ENCODE results near the gene TNFRSF8.

The TNFRSF8 gene

DNA sequence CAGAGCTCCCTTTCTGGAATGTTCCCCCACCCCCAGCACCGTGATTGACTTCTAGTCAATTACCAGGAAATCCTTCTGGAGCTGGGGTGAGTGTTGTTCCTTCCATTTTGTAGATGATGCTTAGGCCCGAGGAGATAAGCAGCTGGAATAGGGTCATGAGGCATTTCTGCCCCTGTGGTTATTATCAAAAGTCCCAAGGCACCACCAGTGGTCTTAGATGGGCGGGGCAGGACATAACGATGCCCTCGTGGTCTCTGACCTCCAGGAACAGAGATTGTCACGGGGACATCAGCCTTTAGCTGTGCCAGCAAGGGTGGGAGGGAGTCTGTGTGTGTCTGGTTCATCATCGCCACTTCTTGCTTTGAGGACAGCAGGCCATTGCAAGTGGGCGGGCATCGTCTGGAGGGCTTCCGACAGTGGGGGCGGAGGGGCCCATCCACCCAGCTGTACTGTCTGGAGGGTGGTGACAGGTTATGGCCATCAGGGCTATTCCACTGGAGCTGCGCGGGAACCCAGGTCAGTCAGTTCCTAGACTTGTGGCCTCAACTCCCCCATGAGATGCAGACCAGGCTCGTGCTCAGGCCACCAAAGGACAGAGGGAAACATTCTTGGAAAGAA, 22.6 kb downstream of the TNFRSF8 start:
- no peaks in the 10 kb centered on the region for H3K9me3 ChIP-seq (ENCODE audit: control insufficient read depth in 2 of 2, low read length in 2 of 2)

DNA sequence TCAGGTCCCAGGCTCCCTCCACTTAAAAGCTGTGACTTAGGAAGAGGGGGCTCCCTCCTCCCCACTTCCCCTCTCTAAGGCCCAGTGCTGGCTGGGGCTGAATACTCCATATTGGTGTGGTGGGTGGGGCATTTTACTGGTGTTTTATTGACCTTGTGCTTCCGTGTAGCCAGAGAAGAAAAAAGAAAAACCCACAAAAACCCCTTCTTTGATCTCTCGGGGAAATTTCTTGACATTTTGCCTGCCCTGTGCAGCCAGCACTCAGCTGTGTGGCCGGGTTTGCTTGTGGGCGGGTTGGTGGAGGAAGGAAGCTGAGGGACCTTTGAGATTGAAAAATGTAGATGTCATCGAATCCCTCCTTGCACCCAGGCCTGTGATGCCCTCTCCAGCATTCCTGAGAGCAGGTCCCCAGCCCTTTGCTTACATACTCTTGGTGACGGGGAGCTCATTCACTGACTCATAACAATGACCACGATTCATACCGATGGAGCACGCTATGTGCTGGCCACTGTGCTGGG, 24.8 kb downstream of the TNFRSF8 start:
- H3K27me3 ChIP-seq (ENCODE audit: control insufficient read depth in 2 of 2, insufficient read depth in 2 of 2, low read length in 2 of 2): no peaks in the 10 kb centered on the region
- H3K9me3 ChIP-seq (ENCODE audit: control insufficient read depth in 2 of 2, low read length in 2 of 2): no peaks in the 10 kb centered on the region
- peaks cover 0 to 2% of the 10 kb centered on the region in 2 donors for H3K4me1 ChIP-seq (ENCODE audit: control insufficient read depth in 2 of 2, insufficient read depth in 2 of 2, low read length in 2 of 2)
- no peak overlapping the region for H3K4me3 ChIP-seq (ENCODE audit: low read length in 2 of 2)
- H3K9ac ChIP-seq (ENCODE audit: low read depth in 1 of 2, low read length in 2 of 2): no peak overlapping the region
- H3K36me3 ChIP-seq (ENCODE audit: control insufficient read depth in 2 of 2, insufficient read depth in 2 of 2, low read length in 2 of 2): no peaks in the 10 kb centered on the region
- H3K27ac ChIP-seq (ENCODE audit: low read depth in 2 of 2, low read length in 2 of 2): no peak overlapping the region

More for the DNA sequence above, 22.6 kb downstream of the TNFRSF8 start:
- no peaks in the 10 kb centered on the region for H3K27me3 ChIP-seq (ENCODE audit: control insufficient read depth in 2 of 2, insufficient read depth in 2 of 2, low read length in 2 of 2)
- peaks cover 0 to 2% of the 10 kb centered on the region in 2 donors for H3K4me1 ChIP-seq (ENCODE audit: control insufficient read depth in 2 of 2, insufficient read depth in 2 of 2, low read length in 2 of 2)
- H3K4me3 ChIP-seq (ENCODE audit: low read length in 2 of 2): no peak overlapping the region
- H3K9ac ChIP-seq (ENCODE audit: low read depth in 1 of 2, low read length in 2 of 2): no peak overlapping the region
- H3K36me3 ChIP-seq (ENCODE audit: control insufficient read depth in 2 of 2, insufficient read depth in 2 of 2, low read length in 2 of 2): no peaks in the 10 kb centered on the region
- H3K27ac ChIP-seq (ENCODE audit: low read depth in 2 of 2, low read length in 2 of 2): no peak overlapping the region

DNA sequence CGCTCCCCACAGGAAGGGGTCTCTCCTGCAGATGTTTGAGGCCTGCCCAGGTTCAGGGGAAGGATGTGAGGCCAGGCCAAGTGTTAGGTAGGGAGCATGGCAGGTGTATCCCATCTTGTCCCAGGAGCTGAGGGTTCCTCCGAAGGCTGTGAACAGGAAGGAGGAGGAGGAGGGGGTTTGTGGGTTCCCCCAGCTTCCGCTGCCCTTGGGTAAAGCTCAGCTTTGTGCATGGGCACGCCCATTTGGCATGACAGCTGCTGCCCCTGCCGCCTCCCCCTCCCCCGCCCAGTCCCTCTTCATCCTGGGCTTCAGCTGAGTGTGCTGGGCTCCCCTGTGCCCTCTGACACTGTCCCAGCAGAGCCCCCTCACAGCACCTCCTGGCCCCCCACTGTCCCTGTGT, 25.5 kb downstream of the TNFRSF8 start:
- Histone ChIP-seq H3K27me3 (ENCODE audit: control insufficient read depth in 2 of 2, insufficient read depth in 2 of 2, low read length in 2 of 2) (no peaks in the 10 kb centered on the region), H3K4me3 (ENCODE audit: low read length in 2 of 2) (no peak overlapping the region), H3K9me3 (ENCODE audit: control insufficient read depth in 2 of 2, low read length in 2 of 2) (no peaks in the 10 kb centered on the region), H3K4me1 (ENCODE audit: control insufficient read depth in 2 of 2, insufficient read depth in 2 of 2, low read length in 2 of 2) (peaks cover 0 to 2% of the 10 kb centered on the region in 2 donors), H3K27ac (ENCODE audit: low read depth in 2 of 2, low read length in 2 of 2) (no peak overlapping the region), H3K9ac (ENCODE audit: low read depth in 1 of 2, low read length in 2 of 2) (no peak overlapping the region), H3K36me3 (ENCODE audit: control insufficient read depth in 2 of 2, insufficient read depth in 2 of 2, low read length in 2 of 2) (no peaks in the 10 kb centered on the region)

DNA sequence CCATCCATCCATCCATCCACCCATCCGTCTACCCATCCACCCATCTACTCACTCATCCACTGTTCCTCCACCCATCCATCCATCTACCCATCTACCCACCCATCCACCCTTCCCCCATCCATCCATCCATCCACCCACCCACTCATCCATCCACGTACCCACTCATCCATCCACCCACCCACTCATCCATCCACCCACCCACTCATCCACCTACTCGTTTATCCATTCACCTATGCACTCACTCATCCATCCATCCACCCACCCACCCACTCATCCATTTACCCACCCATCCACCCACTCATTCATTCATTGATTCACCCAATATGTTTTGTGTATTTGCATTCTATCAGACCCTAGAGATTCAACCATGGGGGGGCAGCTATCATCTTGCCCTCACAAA, 27.2 kb downstream of the TNFRSF8 start:
- no peak overlapping the region for H3K27ac ChIP-seq (ENCODE audit: low read depth in 2 of 2, low read length in 2 of 2)
- H3K9me3 ChIP-seq (ENCODE audit: control insufficient read depth in 2 of 2, low read length in 2 of 2): no peaks in the 10 kb centered on the region
- no peak overlapping the region for H3K4me3 ChIP-seq (ENCODE audit: low read length in 2 of 2)
- H3K4me1 ChIP-seq (ENCODE audit: control insufficient read depth in 2 of 2, insufficient read depth in 2 of 2, low read length in 2 of 2): peaks cover 0 to 2% of the 10 kb centered on the region in 2 donors
- H3K36me3 ChIP-seq (ENCODE audit: control insufficient read depth in 2 of 2, insufficient read depth in 2 of 2, low read length in 2 of 2): no peaks in the 10 kb centered on the region
- no peaks in the 10 kb centered on the region for H3K27me3 ChIP-seq (ENCODE audit: control insufficient read depth in 2 of 2, insufficient read depth in 2 of 2, low read length in 2 of 2)
- no peak overlapping the region for H3K9ac ChIP-seq (ENCODE audit: low read depth in 1 of 2, low read length in 2 of 2)

DNA sequence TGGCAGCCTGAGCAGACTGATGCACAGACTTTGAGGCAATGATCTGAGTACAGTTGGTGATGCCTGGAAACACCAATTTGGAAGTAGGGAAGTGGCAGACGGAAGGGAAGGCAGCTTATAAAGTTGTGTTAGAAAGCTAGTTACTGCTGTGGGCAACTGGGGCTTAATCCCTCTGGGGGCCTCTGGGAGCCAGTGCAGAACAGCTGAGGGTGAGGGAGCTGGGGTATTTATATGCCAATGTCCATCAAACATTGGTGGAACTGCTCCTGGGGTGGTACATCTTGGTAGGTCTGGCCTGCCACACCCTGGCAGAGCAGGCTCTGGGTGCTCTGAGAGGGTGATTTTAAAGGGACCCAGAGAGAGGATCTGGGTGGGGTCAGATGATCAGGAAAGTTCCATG, 28.1 kb downstream of the TNFRSF8 start:
- no peaks in the 10 kb centered on the region for H3K27me3 ChIP-seq (ENCODE audit: control insufficient read depth in 2 of 2, insufficient read depth in 2 of 2, low read length in 2 of 2)
- peaks cover 0 to 2% of the 10 kb centered on the region in 2 donors for H3K4me1 ChIP-seq (ENCODE audit: control insufficient read depth in 2 of 2, insufficient read depth in 2 of 2, low read length in 2 of 2)
- H3K9ac ChIP-seq (ENCODE audit: low read depth in 1 of 2, low read length in 2 of 2): no peak overlapping the region
- no peak overlapping the region for H3K27ac ChIP-seq (ENCODE audit: low read depth in 2 of 2, low read length in 2 of 2)
- H3K36me3 ChIP-seq (ENCODE audit: control insufficient read depth in 2 of 2, insufficient read depth in 2 of 2, low read length in 2 of 2): no peaks in the 10 kb centered on the region
- peaks cover 0 to 3% of the 10 kb centered on the region in 2 donors for H3K9me3 ChIP-seq (ENCODE audit: control insufficient read depth in 2 of 2, low read length in 2 of 2)
- no peak overlapping the region for H3K4me3 ChIP-seq (ENCODE audit: low read length in 2 of 2)

DNA sequence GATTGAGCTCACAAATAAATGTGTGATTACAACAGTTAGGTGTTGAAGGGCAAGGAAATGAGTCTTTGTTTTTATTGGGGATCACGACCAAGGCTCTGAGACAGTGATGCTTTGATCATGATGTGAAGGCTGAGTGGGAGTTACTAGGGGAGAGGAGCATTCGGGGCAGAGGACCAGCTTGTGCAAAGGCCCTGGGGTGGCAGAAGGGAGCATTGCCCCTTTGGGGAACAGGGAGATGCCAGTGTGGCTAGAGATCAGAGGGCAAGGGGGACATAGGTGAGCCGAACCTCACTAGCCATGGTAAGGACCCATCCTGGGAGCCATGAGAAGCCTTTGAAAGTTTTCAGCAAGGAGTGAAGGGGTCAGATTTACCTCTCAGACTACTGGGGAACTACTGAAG, 31.1 kb downstream of the TNFRSF8 start:
- Histone ChIP-seq H3K9ac (ENCODE audit: low read depth in 1 of 2, low read length in 2 of 2) (no peak overlapping the region), H3K4me3 (ENCODE audit: low read length in 2 of 2) (no peak overlapping the region), H3K36me3 (ENCODE audit: control insufficient read depth in 2 of 2, insufficient read depth in 2 of 2, low read length in 2 of 2) (no peaks in the 10 kb centered on the region), H3K27ac (ENCODE audit: low read depth in 2 of 2, low read length in 2 of 2) (no peak overlapping the region), H3K4me1 (ENCODE audit: control insufficient read depth in 2 of 2, insufficient read depth in 2 of 2, low read length in 2 of 2) (no peaks in the 10 kb centered on the region), H3K27me3 (ENCODE audit: control insufficient read depth in 2 of 2, insufficient read depth in 2 of 2, low read length in 2 of 2) (no peaks in the 10 kb centered on the region), H3K9me3 (ENCODE audit: control insufficient read depth in 2 of 2, low read length in 2 of 2) (peaks cover 0 to 3% of the 10 kb centered on the region in 2 donors)

DNA sequence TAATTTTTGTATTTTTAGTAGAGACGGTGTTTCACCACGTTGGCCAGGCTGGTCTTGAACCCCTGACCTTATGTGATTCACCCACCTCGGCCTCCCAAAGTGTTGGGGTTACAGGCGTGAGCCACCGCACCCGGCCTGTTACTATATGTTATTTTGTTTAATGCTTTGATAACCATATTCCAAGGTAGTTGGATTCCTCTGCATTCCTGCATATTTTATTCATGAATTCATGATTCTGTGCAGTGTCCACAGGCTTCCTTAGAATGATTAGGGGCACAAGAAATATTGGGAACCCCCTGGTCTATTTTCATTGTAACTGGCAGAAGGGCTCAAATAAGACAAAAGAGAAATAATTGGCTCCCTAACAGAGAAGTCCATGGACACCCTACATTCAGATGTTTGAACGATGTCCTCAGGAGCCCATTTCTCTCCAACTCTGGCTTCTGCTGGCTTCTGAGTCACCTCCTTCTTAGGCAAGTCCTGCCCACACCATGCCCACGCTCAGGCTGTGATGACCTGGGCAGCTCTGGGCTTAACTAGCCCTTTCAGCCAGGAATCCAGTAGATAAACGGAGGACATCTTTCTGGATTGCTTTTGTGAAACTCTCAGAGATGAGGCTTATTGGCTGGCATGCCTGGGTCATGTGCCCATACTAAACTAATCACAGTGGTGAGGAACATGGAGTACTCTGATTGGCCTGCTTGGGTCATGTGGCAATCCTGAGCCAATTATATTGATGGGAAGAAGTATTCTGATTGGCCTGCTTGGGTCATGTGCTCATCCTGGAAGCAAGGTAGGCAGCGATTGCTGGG, 32.6 kb downstream of the TNFRSF8 start:
- Histone ChIP-seq H3K36me3 (ENCODE audit: control insufficient read depth in 2 of 2, insufficient read depth in 2 of 2, low read length in 2 of 2) (no peaks in the 10 kb centered on the region), H3K27me3 (ENCODE audit: control insufficient read depth in 2 of 2, insufficient read depth in 2 of 2, low read length in 2 of 2) (no peaks in the 10 kb centered on the region), H3K9ac (ENCODE audit: low read depth in 1 of 2, low read length in 2 of 2) (no peak overlapping the region), H3K27ac (ENCODE audit: low read depth in 2 of 2, low read length in 2 of 2) (no peak overlapping the region), H3K9me3 (ENCODE audit: control insufficient read depth in 2 of 2, low read length in 2 of 2) (peaks cover 0 to 3% of the 10 kb centered on the region in 2 donors), H3K4me1 (ENCODE audit: control insufficient read depth in 2 of 2, insufficient read depth in 2 of 2, low read length in 2 of 2) (no peaks in the 10 kb centered on the region), H3K4me3 (ENCODE audit: low read length in 2 of 2) (no peak overlapping the region)

DNA sequence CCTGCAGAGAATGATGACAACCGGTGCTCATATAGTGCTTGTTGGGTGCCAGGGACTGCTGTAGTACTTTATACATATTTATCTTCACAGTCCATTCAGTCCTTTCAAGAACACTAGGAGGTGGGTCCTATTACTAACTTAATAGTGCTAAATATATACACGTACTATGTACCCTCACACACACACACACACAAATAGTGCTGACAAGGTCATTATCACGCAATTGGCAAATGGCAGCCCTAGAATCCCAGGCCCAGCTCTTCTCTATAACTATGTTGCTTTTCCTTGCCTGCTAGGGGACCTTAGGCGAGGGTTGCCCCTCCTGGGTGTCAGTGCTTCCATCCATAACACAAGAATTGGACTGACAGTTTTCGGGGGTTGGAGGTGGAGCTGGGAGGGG, 33.5 kb downstream of the TNFRSF8 start:
- Histone ChIP-seq H3K27me3 (ENCODE audit: control insufficient read depth in 2 of 2, insufficient read depth in 2 of 2, low read length in 2 of 2) (no peaks in the 10 kb centered on the region), H3K9me3 (ENCODE audit: control insufficient read depth in 2 of 2, low read length in 2 of 2) (peaks cover 0 to 3% of the 10 kb centered on the region in 2 donors), H3K27ac (ENCODE audit: low read depth in 2 of 2, low read length in 2 of 2) (no peak overlapping the region), H3K36me3 (ENCODE audit: control insufficient read depth in 2 of 2, insufficient read depth in 2 of 2, low read length in 2 of 2) (no peaks in the 10 kb centered on the region), H3K4me1 (ENCODE audit: control insufficient read depth in 2 of 2, insufficient read depth in 2 of 2, low read length in 2 of 2) (no peaks in the 10 kb centered on the region), H3K9ac (ENCODE audit: low read depth in 1 of 2, low read length in 2 of 2) (no peak overlapping the region), H3K4me3 (ENCODE audit: low read length in 2 of 2) (no peak overlapping the region)

DNA sequence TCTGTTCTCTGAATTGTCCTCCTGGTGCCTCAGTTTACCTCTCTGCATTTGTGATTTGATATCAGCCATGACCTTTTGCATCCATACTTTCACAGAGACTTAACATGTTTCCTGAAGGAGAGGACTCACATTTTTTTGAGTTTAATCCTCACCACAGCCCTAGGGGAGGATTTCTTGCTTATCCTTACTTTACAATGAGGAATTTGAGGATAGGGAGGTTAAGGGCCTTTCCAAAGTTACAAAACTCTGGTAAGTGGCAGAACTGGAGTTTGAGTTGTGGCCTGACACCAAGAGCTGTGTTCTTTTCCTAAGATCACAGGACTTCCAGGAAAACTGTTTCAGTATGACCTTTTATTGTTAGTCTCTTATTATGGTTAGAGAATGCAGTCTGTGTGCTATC, 34.2 kb downstream of the TNFRSF8 start:
- no peak overlapping the region for H3K9ac ChIP-seq (ENCODE audit: low read depth in 1 of 2, low read length in 2 of 2)
- H3K27me3 ChIP-seq (ENCODE audit: control insufficient read depth in 2 of 2, insufficient read depth in 2 of 2, low read length in 2 of 2): no peaks in the 10 kb centered on the region
- no peak overlapping the region for H3K27ac ChIP-seq (ENCODE audit: low read depth in 2 of 2, low read length in 2 of 2)
- H3K4me1 ChIP-seq (ENCODE audit: control insufficient read depth in 2 of 2, insufficient read depth in 2 of 2, low read length in 2 of 2): no peaks in the 10 kb centered on the region
- no peak overlapping the region for H3K4me3 ChIP-seq (ENCODE audit: low read length in 2 of 2)
- H3K36me3 ChIP-seq (ENCODE audit: control insufficient read depth in 2 of 2, insufficient read depth in 2 of 2, low read length in 2 of 2): no peaks in the 10 kb centered on the region
- H3K9me3 ChIP-seq (ENCODE audit: control insufficient read depth in 2 of 2, low read length in 2 of 2): peaks cover 0 to 3% of the 10 kb centered on the region in 2 donors

DNA sequence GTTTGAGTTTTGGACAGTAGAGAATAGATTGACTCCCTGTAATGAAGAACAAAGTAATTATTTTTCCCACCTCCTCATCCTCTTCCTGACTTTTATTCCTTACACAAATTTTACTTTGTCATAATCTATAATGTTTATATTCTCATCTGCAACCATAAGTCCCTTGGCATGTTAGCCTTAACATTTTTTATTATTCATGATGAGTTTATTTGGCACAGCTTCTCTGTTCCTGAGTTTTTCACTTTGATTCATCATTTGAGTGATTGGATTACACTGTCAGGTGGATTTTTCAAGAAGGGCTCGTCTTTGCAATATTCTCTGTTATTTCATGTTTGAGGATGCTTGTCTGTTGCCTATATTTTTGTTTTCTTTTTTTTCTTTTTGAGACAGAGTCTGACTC, 35.7 kb downstream of the TNFRSF8 start:
- H3K27me3 ChIP-seq (ENCODE audit: control insufficient read depth in 2 of 2, insufficient read depth in 2 of 2, low read length in 2 of 2): no peaks in the 10 kb centered on the region
- no peaks in the 10 kb centered on the region for H3K36me3 ChIP-seq (ENCODE audit: control insufficient read depth in 2 of 2, insufficient read depth in 2 of 2, low read length in 2 of 2)
- H3K4me1 ChIP-seq (ENCODE audit: control insufficient read depth in 2 of 2, insufficient read depth in 2 of 2, low read length in 2 of 2): no peaks in the 10 kb centered on the region
- H3K27ac ChIP-seq (ENCODE audit: low read depth in 2 of 2, low read length in 2 of 2): no peak overlapping the region
- H3K9me3 ChIP-seq (ENCODE audit: control insufficient read depth in 2 of 2, low read length in 2 of 2): peaks cover 0 to 3% of the 10 kb centered on the region in 2 donors
- no peak overlapping the region for H3K4me3 ChIP-seq (ENCODE audit: low read length in 2 of 2)
- H3K9ac ChIP-seq (ENCODE audit: low read depth in 1 of 2, low read length in 2 of 2): no peak overlapping the region

Measured in mucosa of rectum (tissue), 2 donors.